Suprapubic skin (tissue), 4 donors: ENCODE data around the gene SOX6. TPM values are rescaled to one million over a fixed set of nuclear protein-coding genes. Genes with fewer than 3 reads are reported as not detected.

Source experiments
- DNase-seq, 2 donors: peaks; one replicate each; pipeline ENCODE4 v3.0.0-alpha.2; 2019; ENCODE audit warnings: low spot score in 2 of 2
- H3K27ac ChIP-seq: fragments of 200-600 bp; sonication (generic); one replicate; pipeline ENCODE4 v1.5.1; 2019
- H3K27me3 ChIP-seq: fragments of 200-600 bp; sonication (generic); one replicate; pipeline ENCODE4 v1.5.1; 2019
- H3K36me3 ChIP-seq: fragments of 200-600 bp; sonication (generic); one replicate; pipeline ENCODE4 v1.5.1; 2019
- H3K4me1 ChIP-seq: fragments of 200-600 bp; sonication (generic); one replicate; pipeline ENCODE4 v1.5.1; 2019
- H3K4me3 ChIP-seq: fragments of 200-600 bp; sonication (generic); one replicate; pipeline ENCODE4 v1.5.1; 2019; ENCODE audit warnings: mild to moderate bottlenecking
- H3K9me3 ChIP-seq: fragments of 200-600 bp; sonication (generic); one replicate; pipeline ENCODE4 v1.5.1; 2019
- EP300 ChIP-seq: sonication (generic); formaldehyde crosslinking; IDR thresholded peaks from one replicate; pipeline ENCODE4 v1.6.1; 2017; ENCODE audit warnings: antibody characterized with exemption
- POLR2A ChIP-seq, 2 donors: fragments of 450-650 bp; IDR thresholded peaks; one replicate each; pipeline ENCODE4 v1.6.1; 2017; ENCODE audit warnings: antibody characterized with exemption in 2 of 2, mild to moderate bottlenecking in 2 of 2, moderate library complexity in 2 of 2
- POLR2AphosphoS5 ChIP-seq, 3 donors: sonication (generic); formaldehyde crosslinking; IDR thresholded peaks; one replicate each; pipeline ENCODE4 v1.6.1; 2017; ENCODE audit warnings: antibody characterized with exemption in 3 of 3
- WGBS: methylation state at CpG from one replicate; pipeline ENCODE4 v1.1.5; 2018; 5-methylcytosine and 5-hydroxymethylcytosine counted together
- total RNA-seq, 4 donors: library from RNA; depleted of rRNA; stranded (reverse); fragments of >200 nt; gene quantifications; one replicate each; pipeline ENCODE4 v1.1.0, GENCODE V29; 2016
- TF ChIP-seq, protein P1 (sequence below), 2 donors: fragments of 200-600 bp in 1 of 2; fragments of 450-650 bp in 1 of 2; sonication (generic) in 1 of 2; IDR thresholded peaks; one replicate each; pipeline ENCODE4 v1.5.1; 2016 to 2019; ENCODE audit warnings: antibody characterized with exemption in 2 of 2, mild to moderate bottlenecking in 1 of 2, moderate library complexity in 1 of 2

Gene SOX6
- total RNA-seq, 4 donors from 2014 or later, result 12.1 to 32.0 (median 23.8) TPM

- no peaks in the 10 kb centered on the region for H3K27me3 ChIP-seq
- DNase-seq, result no peak
- TF ChIP-seq POLR2AphosphoS5 (IDR thresholded peaks at IDR 0.05) (no peak), POLR2A (IDR thresholded peaks at IDR 0.05) (no peak), EP300 (no peak)
- TF ChIP-seq, protein P1, sequence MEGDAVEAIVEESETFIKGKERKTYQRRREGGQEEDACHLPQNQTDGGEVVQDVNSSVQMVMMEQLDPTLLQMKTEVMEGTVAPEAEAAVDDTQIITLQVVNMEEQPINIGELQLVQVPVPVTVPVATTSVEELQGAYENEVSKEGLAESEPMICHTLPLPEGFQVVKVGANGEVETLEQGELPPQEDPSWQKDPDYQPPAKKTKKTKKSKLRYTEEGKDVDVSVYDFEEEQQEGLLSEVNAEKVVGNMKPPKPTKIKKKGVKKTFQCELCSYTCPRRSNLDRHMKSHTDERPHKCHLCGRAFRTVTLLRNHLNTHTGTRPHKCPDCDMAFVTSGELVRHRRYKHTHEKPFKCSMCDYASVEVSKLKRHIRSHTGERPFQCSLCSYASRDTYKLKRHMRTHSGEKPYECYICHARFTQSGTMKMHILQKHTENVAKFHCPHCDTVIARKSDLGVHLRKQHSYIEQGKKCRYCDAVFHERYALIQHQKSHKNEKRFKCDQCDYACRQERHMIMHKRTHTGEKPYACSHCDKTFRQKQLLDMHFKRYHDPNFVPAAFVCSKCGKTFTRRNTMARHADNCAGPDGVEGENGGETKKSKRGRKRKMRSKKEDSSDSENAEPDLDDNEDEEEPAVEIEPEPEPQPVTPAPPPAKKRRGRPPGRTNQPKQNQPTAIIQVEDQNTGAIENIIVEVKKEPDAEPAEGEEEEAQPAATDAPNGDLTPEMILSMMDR (IDR thresholded peaks at IDR 0.05), result no peak
- no peak overlapping the region for H3K27ac ChIP-seq
- H3K36me3 ChIP-seq, result no peaks in the 10 kb centered on the region
- H3K4me1 ChIP-seq, result no peaks in the 10 kb centered on the region
- no peak overlapping the region for H3K4me3 ChIP-seq
- H3K9me3 ChIP-seq, result no peaks in the 10 kb centered on the region
Measured at GRCh38 chr11:16310943-16311342, 45.4 kb downstream of the SOX6 start.

- no peak for DNase-seq
- TF ChIP-seq, protein P1 (IDR thresholded peaks at IDR 0.05), result no peak
- TF ChIP-seq POLR2A (IDR thresholded peaks at IDR 0.05) (no peak), EP300 (no peak), POLR2AphosphoS5 (IDR thresholded peaks at IDR 0.05) (no peak)
- Histone ChIP-seq H3K9me3 (no peaks in the 10 kb centered on the region), H3K4me1 (no peaks in the 10 kb centered on the region), H3K36me3 (no peaks in the 10 kb centered on the region), H3K27me3 (no peaks in the 10 kb centered on the region), H3K4me3 (no peak overlapping the region), H3K27ac (no peak overlapping the region)
- 87% methylated on average over 2 of the region's 2 CpGs for WGBS
Measured at GRCh38 chr11:16309226-16309625, 47.1 kb downstream of the SOX6 start.

- TF ChIP-seq POLR2AphosphoS5 (IDR thresholded peaks at IDR 0.05) (no peak), EP300 (no peak), POLR2A (IDR thresholded peaks at IDR 0.05) (no peak)
- TF ChIP-seq, protein P1 (IDR thresholded peaks at IDR 0.05), result no peak
- Histone ChIP-seq H3K36me3 (no peaks in the 10 kb centered on the region), H3K27me3 (no peaks in the 10 kb centered on the region), H3K9me3 (no peaks in the 10 kb centered on the region), H3K27ac (no peak overlapping the region), H3K4me1 (no peaks in the 10 kb centered on the region), H3K4me3 (no peak overlapping the region)
- DNase-seq, result no peak
- 76% methylated on average over 2 of the region's 2 CpGs for WGBS
Measured at GRCh38 chr11:16301462-16301861, 54.9 kb downstream of the SOX6 start.

- no peak for DNase-seq
- no peaks in the 10 kb centered on the region for H3K4me1 ChIP-seq
- H3K9me3 ChIP-seq, result no peaks in the 10 kb centered on the region
- no peak for TF ChIP-seq POLR2A (IDR thresholded peaks at IDR 0.05)
- TF ChIP-seq, protein P1 (IDR thresholded peaks at IDR 0.05), result no peak
- TF ChIP-seq EP300, result no peak
- TF ChIP-seq POLR2AphosphoS5 (IDR thresholded peaks at IDR 0.05), result no peak
- no peak overlapping the region for H3K4me3 ChIP-seq
- 79% methylated on average over 8 of the region's 8 CpGs for WGBS
- H3K27ac ChIP-seq, result no peak overlapping the region
- H3K27me3 ChIP-seq, result no peaks in the 10 kb centered on the region
- no peaks in the 10 kb centered on the region for H3K36me3 ChIP-seq
Measured at GRCh38 chr11:16299884-16300782, 56.2 kb downstream of the SOX6 start.

DNA sequence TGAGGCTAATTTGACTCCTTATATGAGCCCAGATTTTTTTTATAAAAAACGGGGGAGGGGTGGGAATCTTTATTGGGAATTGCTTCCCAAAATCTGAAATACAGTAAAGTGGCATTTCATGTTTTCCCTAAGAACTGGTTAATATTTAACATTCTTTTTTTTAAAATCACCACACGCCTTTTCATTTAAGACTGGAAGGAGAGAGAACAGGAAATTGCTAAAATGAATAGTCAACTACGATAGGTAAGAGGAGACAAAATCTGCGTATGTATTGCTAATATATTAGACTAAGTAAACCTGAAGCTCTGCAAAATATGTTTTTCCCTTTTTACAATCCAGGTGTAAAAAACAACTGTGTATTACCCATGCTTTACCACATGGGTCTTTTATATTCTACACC is 57.0 kb downstream of the SOX6 start:
- TF ChIP-seq, protein P1 (IDR thresholded peaks at IDR 0.05), result no peak
- TF ChIP-seq POLR2AphosphoS5 (IDR thresholded peaks at IDR 0.05), result no peak
- TF ChIP-seq EP300, result no peak
- no peak for TF ChIP-seq POLR2A (IDR thresholded peaks at IDR 0.05)
- H3K27ac ChIP-seq, result no peak overlapping the region
- DNase-seq, result no peak
- 82% methylated on average over 4 of the region's 4 CpGs for whole genome bisulfite sequencing
- no peaks in the 10 kb centered on the region for H3K27me3 ChIP-seq
- H3K36me3 ChIP-seq, result no peaks in the 10 kb centered on the region
- no peaks in the 10 kb centered on the region for H3K4me1 ChIP-seq
- H3K4me3 ChIP-seq, result no peak overlapping the region
- no peaks in the 10 kb centered on the region for H3K9me3 ChIP-seq
